Left lung (tissue), 10 donors: ENCODE results near the gene DCLK3. TPM values are rescaled to one million over a fixed set of nuclear protein-coding genes. Genes with fewer than 3 reads are reported as not detected.

Experiments used
- ATAC-seq: fragments of 200-7000 bp; cut with Tn5 transposase; one replicate; pipeline ENCODE4 v1.9.1; 2020; ENCODE audit warnings: moderate library complexity
- DNase-seq, 4 donors: peaks; one replicate each; pipeline ENCODE4 v3.0.0-alpha.2; 2013 to 2020
- H3K27ac ChIP-seq, 2 donors: fragments of 200-600 bp; sonication (generic) in 1 of 2; one replicate each; pipeline versions ENCODE4 v1.5.0 to v1.8.0; 2020 to 2021
- H3K27me3 ChIP-seq, 2 donors: fragments of 200-600 bp; sonication (generic) in 1 of 2; one replicate each; pipeline versions ENCODE4 v1.5.0 to v1.8.0; 2020 to 2021
- H3K36me3 ChIP-seq, 2 donors: fragments of 200-600 bp; sonication (generic) in 1 of 2; one replicate each; pipeline versions ENCODE4 v1.5.0 to v1.8.0; 2020 to 2021
- H3K4me1 ChIP-seq, 2 donors: fragments of 200-600 bp; one replicate each; pipeline ENCODE4 v1.8.0; 2021
- H3K4me3 ChIP-seq, 2 donors: fragments of 200-600 bp; sonication (generic) in 1 of 2; one replicate each; pipeline versions ENCODE4 v1.5.0 to v1.8.0; 2020 to 2021; ENCODE audit warnings: mild to moderate bottlenecking in 1 of 2
- H3K9me3 ChIP-seq, 2 donors: fragments of 200-600 bp; sonication (generic) in 1 of 2; one replicate each; pipeline versions ENCODE4 v1.5.0 to v1.8.0; 2020 to 2021
- CTCF ChIP-seq, 2 donors: fragments of 200-600 bp; sonication (generic) in 1 of 2; IDR thresholded peaks; one replicate each; pipeline versions ENCODE4 v1.5.0 to v1.8.0; 2021; ENCODE audit warnings: antibody characterized with exemption in 2 of 2
- intact Hi-C, 2 donors: fragments of 100-400 bp; cut with DNase I; formaldehyde crosslinking; loops; one replicate each; pipeline versions ENCODE4 v1.11.2 to v1.14.2; 2022
- polyA plus RNA-seq, 6 donors: library from polyadenylated mRNA; unstranded; fragments of 120-200 nt; gene quantifications; one replicate each; pipeline ENCODE4 v1.2.1, GENCODE V29; 2013; ENCODE audit not compliant: insufficient read length in 6 of 6
- total RNA-seq, 2 donors: library from RNA; stranded (reverse); fragmentation: NEBNext Ultra II Directional; extraction: Animal tissue kit (Norgen Biotek cat#: 25700); gene quantifications; one replicate each; pipeline ENCODE4 v1.2.1, GENCODE V29; 2021
- donor health status: DM: no; HTN: yes; CAD: no.
- donor health status: DM: no; HTN: no; CAD: no.

The DCLK3 gene
- total and polyA plus RNA-seq, 8 donors: 0.15 to 1.9 (median 1.4) TPM

- no peak for TF ChIP-seq CTCF (IDR thresholded peaks at IDR 0.05)
- ATAC-seq (no peak), DNase-seq (no peak)
- Histone ChIP-seq H3K27me3 (no peaks in the 10 kb centered on the region), H3K27ac (no peak overlapping the region), H3K9me3 (no peaks in the 10 kb centered on the region), H3K36me3 (no peaks in the 10 kb centered on the region), H3K4me3 (no peak overlapping the region), H3K4me1 (no peaks in the 10 kb centered on the region)
- intact Hi-C loops: no loop called here
These were observed 67.6 kb downstream of the DCLK3 start for GRCh38 chr3:36696799-36697198.

GRCh38 chr3:36695769-36696137 lies 68.6 kb downstream of the DCLK3 start:
- no peaks in the 10 kb centered on the region for H3K4me1 ChIP-seq
- no peaks in the 10 kb centered on the region for H3K36me3 ChIP-seq
- intact Hi-C loops: no loop called here
- no peak overlapping the region for H3K4me3 ChIP-seq
- DNase-seq (no peak), ATAC-seq (peak; percentile 25)
- TF ChIP-seq CTCF (IDR thresholded peaks at IDR 0.05): no peak
- H3K9me3 ChIP-seq: no peaks in the 10 kb centered on the region
- H3K27me3 ChIP-seq: no peaks in the 10 kb centered on the region
- no peak overlapping the region for H3K27ac ChIP-seq

- TF ChIP-seq CTCF (IDR thresholded peaks at IDR 0.05): no peak
- Histone ChIP-seq H3K27ac (no peak overlapping the region), H3K9me3 (no peaks in the 10 kb centered on the region), H3K36me3 (no peaks in the 10 kb centered on the region), H3K27me3 (no peaks in the 10 kb centered on the region), H3K4me1 (no peaks in the 10 kb centered on the region), H3K4me3 (no peak overlapping the region)
- peak in 1 of 4 donors; percentile 19 for DNase-seq
- intact Hi-C loops: no loop called here
- peak; percentile 76 for ATAC-seq
These were observed 69.1 kb downstream of the DCLK3 start for GRCh38 chr3:36695113-36695768.

GRCh38 chr3:36693670-36694069 lies 70.7 kb downstream of the DCLK3 start:
- no peaks in the 10 kb centered on the region for H3K36me3 ChIP-seq
- H3K27ac ChIP-seq: no peak overlapping the region
- H3K9me3 ChIP-seq: no peaks in the 10 kb centered on the region
- H3K4me1 ChIP-seq: no peaks in the 10 kb centered on the region
- no peak for TF ChIP-seq CTCF (IDR thresholded peaks at IDR 0.05)
- ATAC-seq (no peak), DNase-seq (no peak)
- intact Hi-C loops: no loop called here
- H3K4me3 ChIP-seq: no peak overlapping the region
- H3K27me3 ChIP-seq: no peaks in the 10 kb centered on the region

- DNase-seq: no peak
- H3K36me3 ChIP-seq: no peaks in the 10 kb centered on the region
- H3K4me3 ChIP-seq: no peak overlapping the region
- no peaks in the 10 kb centered on the region for H3K9me3 ChIP-seq
- ATAC-seq: no peak
- no peaks in the 10 kb centered on the region for H3K4me1 ChIP-seq
- H3K27me3 ChIP-seq: no peaks in the 10 kb centered on the region
- no peak overlapping the region for H3K27ac ChIP-seq
- TF ChIP-seq CTCF (IDR thresholded peaks at IDR 0.05): no peak
- intact Hi-C loops: no loop called here
These were observed 74.8 kb downstream of the DCLK3 start for GRCh38 chr3:36689560-36689959.
